H1 (cell line): Measurements from ENCODE around the gene ATP6V1A. TPM values are rescaled to one million over a fixed set of nuclear protein-coding genes. Genes with fewer than 3 reads are reported as not detected.

Experiments
- CTCF ChIA-PET: fragments of 300-600 bp; sonication (Branson Sonifier 250); formaldehyde crosslinking; loops from one replicate; lab custom pipeline; 2021; ENCODE audit not compliant: partially characterized antibody; lab: Charles Lee
- POLR2A ChIA-PET: fragments of 300-600 bp; sonication (Branson Sonifier 250); formaldehyde crosslinking; loops from one replicate; lab custom pipeline; 2021; ENCODE audit warnings: inconsistent platforms; ENCODE audit not compliant: partially characterized antibody; lab: Charles Lee
- DNase-seq, 2 experiments: peaks; one replicate each; pipeline versions ENCODE4 v3.0.0 to v3.0.0-alpha.2; 2010 to 2022; ENCODE audit warnings: low spot score in 2 of 2, low read depth in 1 of 2, mixed read lengths in 1 of 2
- FAIRE-seq: peaks from 2 replicates; lab custom pipeline; 2011; peaks lifted over from hg19 to GRCh38; lab: Jason Lieb, UNC
- H2AFZ ChIP-seq: 2 replicates; pipeline ENCODE4 v1.8.1; 2012; ENCODE audit warnings: low read length, inconsistent platforms
- H2AK5ac ChIP-seq: 2 replicates; pipeline ENCODE4 v1.6.1; 2013; ENCODE audit warnings: low read depth, low read length
- H2BK120ac ChIP-seq: replicated peaks from 2 replicates; pipeline ENCODE3; 2013; ENCODE audit warnings: low read depth, low read length, inconsistent platforms
- H2BK12ac ChIP-seq: 2 replicates; pipeline ENCODE4 v1.6.1; 2013; ENCODE audit warnings: low read depth, low read length
- H2BK15ac ChIP-seq: 2 replicates; pipeline ENCODE4 v1.6.1; 2013; ENCODE audit warnings: low read length
- H2BK20ac ChIP-seq: 2 replicates; pipeline ENCODE4 v1.6.1; 2013; ENCODE audit warnings: low read length
- H2BK5ac ChIP-seq: 2 replicates; pipeline ENCODE4 v1.6.1; 2013; ENCODE audit warnings: low read depth, low read length
- H3K14ac ChIP-seq: 2 replicates; pipeline ENCODE4 v1.6.1; 2013; ENCODE audit warnings: inconsistent platforms; ENCODE audit not compliant: insufficient read length
- H3K18ac ChIP-seq: 2 replicates; pipeline ENCODE4 v1.6.1; 2013; ENCODE audit warnings: low read length; ENCODE audit errors: extremely low read depth
- H3K23ac ChIP-seq: 2 replicates; pipeline ENCODE4 v1.6.1; 2013; ENCODE audit warnings: inconsistent platforms; ENCODE audit not compliant: insufficient read length
- H3K23me2 ChIP-seq: 2 replicates; pipeline ENCODE4 v1.6.1; 2013; ENCODE audit warnings: low read depth, low read length
- H3K27ac ChIP-seq: 2 replicates; pipeline ENCODE4 v1.6.1; 2011; ENCODE audit warnings: low read depth, low read length, inconsistent platforms
- H3K27me3 ChIP-seq, 4 experiments: replicated peaks in 1 of 4; 1 replicate in 1 of 4; 2 replicates in 3 of 4; pipeline versions ENCODE4 v1.6.1 to v1.8.1; 2011 to 2013; ENCODE audit warnings: low read length in 3 of 4, mild to moderate bottlenecking in 3 of 4, inconsistent platforms in 2 of 4, mixed read lengths in 2 of 4, moderate library complexity in 1 of 4; ENCODE audit not compliant: control insufficient read depth in 3 of 4, insufficient read depth in 3 of 4; ENCODE audit errors: extremely low read depth in 1 of 4
- H3K36me3 ChIP-seq, 4 experiments: 2 replicates each; pipeline versions ENCODE4 v1.6.1 to v1.8.1; 2011 to 2013; ENCODE audit warnings: mild to moderate bottlenecking in 4 of 4, low read length in 3 of 4, moderate library complexity in 2 of 4, control low read depth in 1 of 4, inconsistent platforms in 1 of 4; ENCODE audit not compliant: insufficient read depth in 4 of 4, control insufficient read depth in 2 of 4
- H3K4ac ChIP-seq: replicated peaks from 2 replicates; pipeline ENCODE3; 2013; ENCODE audit warnings: low read length, low read depth, mixed read lengths, inconsistent platforms; ENCODE audit not compliant: insufficient read length
- H3K4me1 ChIP-seq, 4 experiments: replicated peaks in 1 of 4; 1 replicate in 1 of 4; 2 replicates in 3 of 4; pipeline versions ENCODE4 v1.6.1 to v1.8.1; 2011 to 2013; ENCODE audit warnings: low read length in 3 of 4, inconsistent platforms in 2 of 4, mixed read lengths in 1 of 4; ENCODE audit not compliant: insufficient read depth in 4 of 4, control insufficient read depth in 3 of 4
- H3K4me2 ChIP-seq, 2 experiments: 2 replicates each; pipeline versions ENCODE4 v1.6.1 to v1.8.1; 2011 to 2013; ENCODE audit warnings: low read depth in 2 of 2, low read length in 2 of 2, control low read depth in 1 of 2, inconsistent platforms in 1 of 2, mild to moderate bottlenecking in 1 of 2; ENCODE audit not compliant: insufficient read depth in 1 of 2
- H3K4me3 ChIP-seq, 4 experiments: fragments of 200-600, 300-600 bp in 1 of 4; sonication (generic), shearing (Covaris generic), sonication (Bioruptor Twin) in 1 of 4; 2 replicates each; pipeline versions ENCODE4 v1.5.1 to v1.8.1; 2011 to 2016; ENCODE audit warnings: low read length in 4 of 4, low read depth in 3 of 4, control low read depth in 2 of 4, inconsistent platforms in 2 of 4, mild to moderate bottlenecking in 2 of 4, mixed read lengths in 1 of 4, moderate library complexity in 1 of 4; ENCODE audit not compliant: insufficient read depth in 2 of 4; ENCODE audit errors: extremely low read depth in 1 of 4
- H3K56ac ChIP-seq: replicated peaks from 2 replicates; pipeline ENCODE3; 2013; ENCODE audit warnings: low read depth, mild to moderate bottlenecking, mixed read lengths, low read length, inconsistent platforms; ENCODE audit not compliant: insufficient read length
- H3K79me1 ChIP-seq: 2 replicates; pipeline ENCODE4 v1.6.1; 2013; ENCODE audit warnings: low read depth, low read length, control low read depth
- H3K79me2 ChIP-seq, 2 experiments: 2 replicates each; pipeline versions ENCODE4 v1.6.1 to v1.8.1; 2012 to 2013; ENCODE audit warnings: low read length in 2 of 2, mild to moderate bottlenecking in 2 of 2, inconsistent platforms in 1 of 2; ENCODE audit not compliant: insufficient read depth in 2 of 2, control insufficient read depth in 1 of 2
- H3K9ac ChIP-seq, 4 experiments: replicated peaks in 1 of 4; 1 replicate in 1 of 4; 2 replicates in 3 of 4; pipeline versions ENCODE4 v1.6.1 to v1.8.1; 2011 to 2013; ENCODE audit warnings: low read depth in 3 of 4, low read length in 3 of 4, control low read depth in 2 of 4, mild to moderate bottlenecking in 2 of 4, moderate library complexity in 2 of 4, inconsistent platforms in 1 of 4; ENCODE audit errors: extremely low read depth in 1 of 4
- H3K9me3 ChIP-seq, 2 experiments: 2 replicates each; pipeline versions ENCODE4 v1.6.1 to v1.8.1; 2012 to 2013; ENCODE audit warnings: mild to moderate bottlenecking in 2 of 2, moderate library complexity in 2 of 2, control low read depth in 1 of 2, inconsistent platforms in 1 of 2, low read depth in 1 of 2, low read length in 1 of 2, mixed read lengths in 1 of 2; ENCODE audit not compliant: insufficient read depth in 2 of 2
- H4K20me1 ChIP-seq, 2 experiments: replicated peaks in 1 of 2; 2 replicates each; pipeline versions ENCODE3 to v1.8.1; 2011 to 2013; ENCODE audit warnings: inconsistent platforms in 2 of 2, low read length in 2 of 2, mild to moderate bottlenecking in 1 of 2; ENCODE audit not compliant: insufficient read depth in 2 of 2, control insufficient read depth in 1 of 2
- H4K5ac ChIP-seq: 2 replicates; pipeline ENCODE4 v1.6.1; 2013; ENCODE audit warnings: low read length, low read depth, mixed read lengths, inconsistent platforms; ENCODE audit not compliant: insufficient read length
- H4K8ac ChIP-seq: 2 replicates; pipeline ENCODE4 v1.8.0; 2013; ENCODE audit warnings: mild to moderate bottlenecking, moderate library complexity, low read length, inconsistent platforms; ENCODE audit not compliant: insufficient read depth; ENCODE audit errors: extremely low read depth
- H4K91ac ChIP-seq: replicated peaks from 2 replicates; pipeline ENCODE3; 2013; ENCODE audit warnings: low read length, mixed read lengths, inconsistent platforms; ENCODE audit not compliant: insufficient read length
- CBX8 ChIP-seq: fragments of 300-800, 300-1000 bp; sonication (generic); IDR thresholded peaks from 2 replicates; pipeline ENCODE4 v1.7.1; 2016; ENCODE audit warnings: low read depth, low read length, borderline replicate concordance
- HDAC2 ChIP-seq, 2 experiments: fragments of 300-600 bp in 1 of 2; sonication (generic) in 1 of 2; IDR thresholded peaks; 2 replicates each; pipeline ENCODE4 v1.6.1; 2011 to 2012; ENCODE audit warnings: low read depth in 2 of 2, low read length in 2 of 2, mild to moderate bottlenecking in 2 of 2, moderate library complexity in 2 of 2, borderline replicate concordance in 1 of 2, inconsistent platforms in 1 of 2
- JUND ChIP-seq: IDR thresholded peaks from 2 replicates; pipeline ENCODE4 v1.6.1; 2011; ENCODE audit warnings: mild to moderate bottlenecking, improper control_type of control experiment, low read length
- NANOG ChIP-seq: IDR thresholded peaks from 2 replicates; pipeline ENCODE4 v1.6.1; 2011; ENCODE audit warnings: low read length, low read depth, mild to moderate bottlenecking, inconsistent platforms; ENCODE audit not compliant: insufficient read depth, poor library complexity, severe bottlenecking
- POLR2A ChIP-seq, 2 experiments: IDR thresholded peaks; 1 replicate in 1 of 2; 2 replicates in 1 of 2; pipeline ENCODE4 v1.6.1; 2011; ENCODE audit warnings: low read depth in 2 of 2, low read length in 2 of 2, mild to moderate bottlenecking in 2 of 2; ENCODE audit errors: control extremely low read depth in 1 of 2
- RBBP5 ChIP-seq: IDR thresholded peaks from 2 replicates; pipeline ENCODE4 v1.7.1; 2012; ENCODE audit warnings: low read depth, mild to moderate bottlenecking, inconsistent platforms, low read length, moderate library complexity, borderline replicate concordance
- SIX5 ChIP-seq: IDR thresholded peaks from 2 replicates; pipeline ENCODE4 v1.6.1; 2011; ENCODE audit warnings: mild to moderate bottlenecking, low read depth, low read length
- ZNF274 ChIP-seq: IDR thresholded peaks from 2 replicates; pipeline ENCODE4 v1.7.0; 2012; ENCODE audit warnings: low read length, borderline replicate concordance; ENCODE audit errors: extremely low read depth
- WGBS, 2 experiments: shearing (Covaris generic) in 1 of 2; methylation state at CpG; one replicate each; pipeline versions ENCODE4 v1.1.6 to v1.1.7; 2013 to 2015; ENCODE audit warnings: low lambda C conversion rate in 2 of 2, mixed read lengths in 2 of 2, inconsistent platforms in 1 of 2, low coverage in 1 of 2, missing lambda C conversion rate in 1 of 2; ENCODE audit not compliant: insufficient replicate concordance in 2 of 2, insufficient coverage in 1 of 2, insufficient read length in 1 of 2; ENCODE audit errors: extremely low coverage in 1 of 2, missing lambda C conversion rate in 1 of 2; 5-methylcytosine and 5-hydroxymethylcytosine counted together
- polyA plus RNA-seq, 7 experiments: library from polyadenylated mRNA; depleted of rRNA in 3 of 7; stranded (reverse) in 5 of 7; unstranded in 2 of 7; fragments of >200 nt in 5 of 7; fragments of 200-250 nt in 2 of 7; gene quantifications; 1 replicate in 5 of 7; 2 replicates in 1 of 7; 4 replicates in 1 of 7; pipeline versions ENCODE4 v1.2.1 to v1.2.3, GENCODE V29; 2011 to 2013; ENCODE audit warnings: missing spikeins in 2 of 7, mixed read lengths in 2 of 7
- total RNA-seq: library from RNA; stranded (reverse); fragmentation: NEBNext Ultra II Directional; extraction: Animal tissue kit (Norgen Biotek cat#: 25700); gene quantifications from 2 replicates; pipeline ENCODE4 v1.2.1, GENCODE V29; 2021

ATP6V1A gene
- total and polyA plus RNA-seq, 2 of the 8 experiments (the other 6 are each of a cell fraction or from before 2014, with no cell fraction given) = 15.4 to 90.9 TPM

- H4K8ac ChIP-seq = no peak overlapping the region
- H2BK12ac ChIP-seq = 0 out of 2 replicates have a peak overlapping the region, but pooled peaks have one; percentile 7
- H3K14ac ChIP-seq = no peak overlapping the region
- no peak overlapping the region for H2BK15ac ChIP-seq
- no peaks in the 10 kb centered on the region for H3K79me1 ChIP-seq
- no peak overlapping the region for H3K4me2 ChIP-seq
- H2BK120ac ChIP-seq = no peak overlapping the region
- no peak overlapping the region for H3K23ac ChIP-seq
- H3K9me3 ChIP-seq = no peaks in the 10 kb centered on the region
- no peak overlapping the region for H3K9ac ChIP-seq
- TF ChIP-seq CBX8 (no peak), JUND (no peak), ZNF274 (no peak), SIX5 (no peak), POLR2A (IDR thresholded peaks at IDR 0.05; ENCODE audit: control extremely low read depth in 1 of 2, low read depth in 2 of 2, low read length in 2 of 2) (no peak), RBBP5 (no peak), NANOG (no peak), HDAC2 (IDR thresholded peaks at IDR 0.05; ENCODE audit: borderline replicate concordance in 1 of 2, low read depth in 2 of 2, low read length in 2 of 2) (no peak)
- no peak for DNase-seq
- H3K18ac ChIP-seq = no peak overlapping the region
- no peaks in the 10 kb centered on the region for H3K36me3 ChIP-seq
- no peaks in the 10 kb centered on the region for H4K20me1 ChIP-seq
- H3K79me2 ChIP-seq = no peaks in the 10 kb centered on the region
- no peak overlapping the region for H2AFZ ChIP-seq
- peaks cover 0 to 6% (median 0%) of the 10 kb centered on the region in 4 experiments; a peak in 1 of 7 replicates for H3K4me1 ChIP-seq
- no peaks in the 10 kb centered on the region for H3K23me2 ChIP-seq
- no peaks in the 10 kb centered on the region for H3K27me3 ChIP-seq
- no peak overlapping the region for H3K56ac ChIP-seq
- H4K5ac ChIP-seq = no peak overlapping the region
- H2BK20ac ChIP-seq = no peak overlapping the region
- ChIA-PET CTCF (interaction anchor here (0.7 to 2.6 kb wide), 4 partner anchors 9 to 65 kb away, joined by 3 to 8 read pairs (median 5); partner anchors contain the start of gene GRAMD1C), POLR2A (interaction anchor here (1.0 to 2.2 kb wide), 2 partner anchors 12 to 89 kb away, joined by 3 to 4 read pairs; no protein-coding TSS in a partner anchor)
- WGBS, 2 experiments = 83% methylated on average over 10 of the region's 10 CpGs; no CpG with 5 or more reads in 1 of the 2 experiments
- no peak overlapping the region for H2AK5ac ChIP-seq
- no peak overlapping the region for H3K4me3 ChIP-seq
- FAIRE-seq = no peak
- H3K4ac ChIP-seq = no peak overlapping the region
- no peak overlapping the region for H3K27ac ChIP-seq
- no peak overlapping the region for H2BK5ac ChIP-seq
- H4K91ac ChIP-seq = no peak overlapping the region
Measured at GRCh38 chr3:113829576-113830354, 82.9 kb downstream of the ATP6V1A start.
